A549 (cell line): ENCODE results near the gene TIE1. TPM values are rescaled to one million over a fixed set of nuclear protein-coding genes. Genes with fewer than 3 reads are reported as not detected.

Source experiments
- ATAC-seq, 2 experiments: fragments of 200-7000 bp in 1 of 2; fragments of >200 bp in 1 of 2; cut with Nextera tagmentation in 1 of 2; cut with Tn5 transposase in 1 of 2; 3 replicates each; pipeline versions ENCODE4 v1.8.0 to v1.9.1; 2018 to 2020; ENCODE audit warnings: mild to moderate bottlenecking in 1 of 2, moderate library complexity in 1 of 2
- CTCF ChIA-PET: fragments of 300-600 bp; sonication (Branson Sonifier 250); formaldehyde crosslinking; extraction: SDS; loops from one replicate; lab custom pipeline; 2021; ENCODE audit warnings: antibody characterized with exemption, inconsistent platforms; lab: Yijun Ruan, JAX
- POLR2A ChIA-PET: fragments of 350-600 bp; formaldehyde crosslinking; extraction: SDS; loops from one replicate; lab custom pipeline; 2021; ENCODE audit warnings: antibody characterized with exemption, inconsistent platforms; lab: Yijun Ruan, JAX
- DNase-seq, 2 experiments: peaks; one replicate each; pipeline versions ENCODE4 v3.0.0 to v3.0.0-alpha.2; 2011 to 2016; ENCODE audit warnings: low read depth in 1 of 2, low spot score in 1 of 2
- FAIRE-seq: peaks from 2 replicates; lab custom pipeline; 2011; peaks lifted over from hg19 to GRCh38; lab: Jason Lieb, UNC
- H3K27ac ChIP-seq, 2 experiments: fragments of >200 bp; sonication (Bioruptor Twin); formaldehyde crosslinking; 3 replicates each; pipeline ENCODE4 v1.5.1; 2016 to 2017
- H3K4me1 ChIP-seq: fragments of >200 bp; sonication (Bioruptor Twin); formaldehyde crosslinking; 3 replicates; pipeline ENCODE4 v1.6.1; 2016
- H3K4me2 ChIP-seq: fragments of >200 bp; sonication (Bioruptor Twin); formaldehyde crosslinking; 3 replicates; pipeline ENCODE4 v1.6.1; 2016
- H3K4me3 ChIP-seq: fragments of >200 bp; sonication (Bioruptor Twin); formaldehyde crosslinking; 3 replicates; pipeline ENCODE4 v1.5.1; 2016
- H3K9me3 ChIP-seq: fragments of >200 bp; sonication (Bioruptor Twin); formaldehyde crosslinking; 3 replicates; pipeline ENCODE4 v1.6.1; 2016
- ATOH8 ChIP-seq: fragments of 250-450 bp; sonication (Bioruptor Pico); IDR thresholded peaks from 2 replicates; pipeline ENCODE4 v1.5.0; 2020; ENCODE audit warnings: low read depth, mild to moderate bottlenecking, moderate library complexity
- BHLHE40 ChIP-seq: IDR thresholded peaks from 2 replicates; pipeline ENCODE4 v1.6.1; 2012; ENCODE audit warnings: low read depth, low read length, inconsistent platforms
- CBX2 ChIP-seq: fragments of 200-600 bp; sonication (generic); IDR thresholded peaks from 2 replicates; pipeline ENCODE4 v1.6.1; 2016; ENCODE audit warnings: low read depth, mild to moderate bottlenecking, borderline replicate concordance
- CEBPB ChIP-seq, 2 experiments: fragments of >200 bp in 1 of 2; sonication (Bioruptor Twin) in 1 of 2; formaldehyde crosslinking in 1 of 2; IDR thresholded peaks; 2 replicates each; pipeline ENCODE4 v1.6.1; 2012 to 2016
- CHD2 ChIP-seq: fragments of 150-350 bp; IDR thresholded peaks from 2 replicates; pipeline ENCODE4 v1.6.1; 2014; ENCODE audit warnings: low read length; ENCODE audit not compliant: partially characterized antibody
- CHD4 ChIP-seq: fragments of 200-600 bp; sonication (generic); IDR thresholded peaks from 2 replicates; pipeline ENCODE4 v1.6.1; 2016; ENCODE audit warnings: antibody characterized with exemption, mild to moderate bottlenecking, borderline replicate concordance
- EHF ChIP-seq: fragments of 250-450 bp; sonication (Bioruptor Pico); IDR thresholded peaks from 2 replicates; pipeline ENCODE4 v1.5.0; 2020; ENCODE audit warnings: mild to moderate bottlenecking
- EHMT2 ChIP-seq: fragments of 200-600 bp; sonication (generic); IDR thresholded peaks from 2 replicates; pipeline ENCODE4 v1.6.1; 2016; ENCODE audit warnings: antibody characterized with exemption, low read depth, mild to moderate bottlenecking, moderate library complexity
- ELK1 ChIP-seq: fragments of 150-350 bp; IDR thresholded peaks from 2 replicates; pipeline ENCODE4 v1.6.1; 2014; ENCODE audit warnings: low read depth, mild to moderate bottlenecking, low read length
- EP300 ChIP-seq, 2 experiments: fragments of >200 bp; sonication (Bioruptor Twin); formaldehyde crosslinking; IDR thresholded peaks; 2 replicates in 1 of 2; 3 replicates in 1 of 2; pipeline ENCODE4 v1.6.1; 2016 to 2017
- ESRRA ChIP-seq: fragments of 150-350 bp; IDR thresholded peaks from 2 replicates; pipeline ENCODE4 v1.6.1; 2014; ENCODE audit warnings: mild to moderate bottlenecking, low read length, borderline replicate concordance
- FOXS1 ChIP-seq: fragments of 250-450 bp; sonication (Bioruptor Pico); IDR thresholded peaks from 2 replicates; pipeline ENCODE4 v1.5.0; 2020; ENCODE audit warnings: mild to moderate bottlenecking, moderate library complexity
- GATA3 ChIP-seq: IDR thresholded peaks from 2 replicates; pipeline ENCODE4 v1.6.1; 2012; ENCODE audit warnings: borderline replicate concordance
- HDAC2 ChIP-seq: fragments of 200-600 bp; sonication (generic); IDR thresholded peaks from 2 replicates; pipeline ENCODE4 v1.6.1; 2016
- HES2 ChIP-seq: fragments of >200 bp; sonication (Bioruptor Twin); formaldehyde crosslinking; IDR thresholded peaks from 2 replicates; pipeline ENCODE4 v1.6.1; 2016
- KDM1A ChIP-seq: fragments of 200-600 bp; sonication (generic); IDR thresholded peaks from 2 replicates; pipeline ENCODE4 v1.6.1; 2016; ENCODE audit warnings: low read depth, mild to moderate bottlenecking
- MAFK ChIP-seq: fragments of 450-650 bp; IDR thresholded peaks from 2 replicates; pipeline ENCODE4 v1.6.1; 2014; ENCODE audit not compliant: partially characterized antibody
- NFE2L2 ChIP-seq: fragments of 150-350 bp; conservative IDR thresholded peaks from 2 replicates; pipeline ENCODE4 v1.6.1; 2014; ENCODE audit warnings: low read length
- NR3C1 ChIP-seq: fragments of >200 bp; sonication (Bioruptor Twin); formaldehyde crosslinking; IDR thresholded peaks from 3 replicates; pipeline ENCODE4 v1.6.1; 2017
- POLR2A ChIP-seq: IDR thresholded peaks from 2 replicates; pipeline ENCODE4 v1.6.1; 2012; ENCODE audit warnings: mild to moderate bottlenecking, low read length
- RNF2 ChIP-seq: fragments of 200-600 bp; sonication (generic); IDR thresholded peaks from 2 replicates; pipeline ENCODE4 v1.6.1; 2016; ENCODE audit warnings: low read depth, mild to moderate bottlenecking, antibody characterized with exemption, moderate library complexity, borderline replicate concordance
- SMC3 ChIP-seq: fragments of >200 bp; sonication (Bioruptor Twin); formaldehyde crosslinking; IDR thresholded peaks from 3 replicates; pipeline ENCODE4 v1.6.1; 2018; ENCODE audit warnings: inconsistent platforms
- SREBF2 ChIP-seq: fragments of 450-650 bp; IDR thresholded peaks from 2 replicates; pipeline ENCODE4 v1.6.1; 2014; ENCODE audit warnings: mild to moderate bottlenecking, moderate library complexity
- TFCP2L1 ChIP-seq: fragments of 250-450 bp; sonication (Bioruptor Pico); IDR thresholded peaks from 2 replicates; pipeline ENCODE4 v1.5.0; 2021; ENCODE audit warnings: mild to moderate bottlenecking
- TP53 ChIP-seq: fragments of 250-450 bp; sonication (Bioruptor Pico); IDR thresholded peaks from 2 replicates; pipeline ENCODE4 v1.5.0; 2021; ENCODE audit warnings: mild to moderate bottlenecking, moderate library complexity
- USF2 ChIP-seq: fragments of 450-650 bp; IDR thresholded peaks from 2 replicates; pipeline ENCODE4 v1.6.1; 2014; ENCODE audit warnings: antibody characterized with exemption
- ZFP36 ChIP-seq: fragments of 450-650 bp; IDR thresholded peaks from 2 replicates; pipeline ENCODE4 v1.6.1; 2014; ENCODE audit warnings: borderline replicate concordance; ENCODE audit not compliant: partially characterized antibody
- ZSCAN20 ChIP-seq: fragments of 250-450 bp; sonication (Bioruptor Pico); IDR thresholded peaks from 2 replicates; pipeline ENCODE4 v1.8.0; 2022; ENCODE audit warnings: mild to moderate bottlenecking, moderate library complexity
- WGBS: methylation state at CpG from one replicate; pipeline ENCODE4 v1.1.6; 2017; ENCODE audit errors: missing lambda C conversion rate; 5-methylcytosine and 5-hydroxymethylcytosine counted together
- polyA plus RNA-seq, 4 experiments: library from polyadenylated mRNA; depleted of rRNA in 3 of 4; stranded (reverse); fragments of >200 nt; fragmentation: RNase III in 1 of 4; extraction: RNeasy Plus Mini Kit Qiagen cat#74134 plus additional on column Dnase treatment in 1 of 4; gene quantifications; 2 replicates in 3 of 4; 3 replicates in 1 of 4; pipeline ENCODE4 v1.2.3, GENCODE V29; 2011 to 2017

TIE1 gene
- polyA plus RNA-seq, 2 of the 4 experiments (the other 2 are of a cell fraction): not detected

- ATAC-seq: no peak
- DNase-seq: no peak
- TF ChIP-seq BHLHE40 (no peak), HES2 (no peak), KDM1A (no peak), ELK1 (no peak), HDAC2 (no peak), TFCP2L1 (CRISPR knock-in tag) (no peak), FOXS1 (CRISPR knock-in tag) (no peak), TP53 (CRISPR knock-in tag) (no peak), ZFP36 (no peak), NR3C1 (no peak), CEBPB (IDR thresholded peaks at IDR 0.05) (no peak), GATA3 (no peak)
- Histone ChIP-seq H3K4me3 (no peak overlapping the region), H3K4me1 (no peaks in the 10 kb centered on the region), H3K9me3 (no peaks in the 10 kb centered on the region), H3K27ac (no peak overlapping the region), H3K4me2 (no peak overlapping the region)
- FAIRE-seq: no peak
- WGBS: 81% methylated on average over 8 of the region's 17 CpGs
- ChIA-PET POLR2A (no interaction called here), CTCF (no interaction called here)
Measured at GRCh38 chr1:43306688-43307457, 6.1 kb downstream of the TIE1 start.

GRCh38 chr1:43307458-43308158 is 6.8 kb downstream of the TIE1 start:
- DNase-seq (no peak), FAIRE-seq (no peak), ATAC-seq (no peak)
- Histone ChIP-seq H3K9me3 (no peaks in the 10 kb centered on the region), H3K4me2 (no peak overlapping the region), H3K4me1 (no peaks in the 10 kb centered on the region), H3K4me3 (no peak overlapping the region), H3K27ac (no peak overlapping the region)
- ChIA-PET CTCF (no interaction called here), POLR2A (no interaction called here)
- 53% methylated on average over 5 of the region's 9 CpGs for WGBS
- TF ChIP-seq CHD4 (no peak), HES2 (no peak), SREBF2 (no peak), RNF2 (no peak), EHMT2 (no peak), CHD2 (no peak), TFCP2L1 (CRISPR knock-in tag) (no peak), EHF (no peak), NR3C1 (no peak), MAFK (no peak), NFE2L2 (no peak), ATOH8 (CRISPR knock-in tag) (no peak), ESRRA (no peak), ZSCAN20 (no peak), POLR2A (no peak), EP300 (IDR thresholded peaks at IDR 0.05) (no peak), CBX2 (no peak), USF2 (no peak), SMC3 (no peak)
